ENCODE results near the gene TNNC2.

TNNC2 gene

GRCh38 chr20:45780159-45780558, 47.0 kb downstream of the TNNC2 start:
- no peak for DNase-seq

GRCh38 chr20:45779011-45779915, 47.8 kb downstream of the TNNC2 start:
- DNase-seq: no peak

DNA sequence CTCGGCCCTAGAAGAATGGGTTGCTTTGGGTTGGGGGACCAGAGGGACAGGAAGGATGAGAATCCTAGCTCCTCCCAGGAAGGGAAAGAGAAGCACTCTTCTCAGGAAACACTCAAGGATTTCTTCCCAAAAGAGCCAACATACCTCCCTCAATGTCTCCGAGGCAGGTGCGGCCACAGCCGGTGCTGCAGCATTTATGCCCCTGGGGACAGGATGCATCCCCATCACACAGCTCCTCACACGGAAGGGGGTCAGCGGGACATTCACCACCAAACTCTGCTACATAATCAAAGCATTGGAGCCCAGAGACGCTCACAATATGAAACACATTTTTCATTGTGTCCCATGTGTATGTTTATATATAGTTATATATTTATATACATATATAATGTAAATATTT, 50.2 kb downstream of the TNNC2 start:
- DNase-seq: no peak

DNA sequence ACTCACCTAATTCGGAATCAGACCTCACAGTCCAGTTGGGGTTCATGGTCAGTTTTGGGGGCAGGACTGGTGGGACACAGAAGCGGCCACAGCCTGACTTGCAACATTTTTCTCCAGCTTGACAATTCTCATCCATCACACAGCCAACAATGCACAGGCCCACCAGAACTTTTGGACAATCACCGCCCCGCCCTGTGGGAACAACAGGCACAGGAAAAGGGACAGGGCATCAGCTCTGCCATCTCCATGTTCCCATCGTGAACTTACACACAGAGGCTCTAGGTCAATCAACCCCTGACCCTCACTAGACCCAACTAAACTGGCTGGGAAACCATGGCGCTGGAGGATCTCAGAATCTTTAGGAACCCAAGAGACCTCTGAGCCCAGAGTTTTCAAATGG, 51.7 kb downstream of the TNNC2 start:
- no peak for DNase-seq

DNA sequence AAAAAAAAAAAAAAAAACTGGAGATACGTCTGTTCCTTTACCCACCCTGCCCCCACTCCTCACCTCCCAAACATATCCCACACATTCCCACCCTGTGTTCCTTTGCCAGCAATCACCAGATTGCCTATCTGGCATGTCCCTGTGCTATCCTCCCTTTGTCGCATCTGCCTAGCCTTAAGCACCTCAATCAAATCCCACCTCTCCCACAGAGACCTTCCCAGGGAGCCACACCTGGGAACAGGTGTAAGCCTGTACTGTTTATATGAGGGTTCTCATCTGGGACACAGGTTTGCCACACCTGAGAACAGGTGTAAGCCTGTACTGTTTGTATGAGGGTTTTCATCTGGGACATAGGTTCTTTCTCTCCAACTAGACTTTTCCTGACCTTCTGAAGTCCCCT, 52.2 kb downstream of the TNNC2 start:
- DNase-seq: no peak
